Measurements from ENCODE around the gene ANKRD63.

The ANKRD63 gene

GRCh38 chr15:40239693-40240618 is 42.9 kb downstream of the ANKRD63 start:
- DNase-seq: no peak

GRCh38 chr15:40239404-40239692 is 43.5 kb downstream of the ANKRD63 start:
- no peak for DNase-seq

DNA sequence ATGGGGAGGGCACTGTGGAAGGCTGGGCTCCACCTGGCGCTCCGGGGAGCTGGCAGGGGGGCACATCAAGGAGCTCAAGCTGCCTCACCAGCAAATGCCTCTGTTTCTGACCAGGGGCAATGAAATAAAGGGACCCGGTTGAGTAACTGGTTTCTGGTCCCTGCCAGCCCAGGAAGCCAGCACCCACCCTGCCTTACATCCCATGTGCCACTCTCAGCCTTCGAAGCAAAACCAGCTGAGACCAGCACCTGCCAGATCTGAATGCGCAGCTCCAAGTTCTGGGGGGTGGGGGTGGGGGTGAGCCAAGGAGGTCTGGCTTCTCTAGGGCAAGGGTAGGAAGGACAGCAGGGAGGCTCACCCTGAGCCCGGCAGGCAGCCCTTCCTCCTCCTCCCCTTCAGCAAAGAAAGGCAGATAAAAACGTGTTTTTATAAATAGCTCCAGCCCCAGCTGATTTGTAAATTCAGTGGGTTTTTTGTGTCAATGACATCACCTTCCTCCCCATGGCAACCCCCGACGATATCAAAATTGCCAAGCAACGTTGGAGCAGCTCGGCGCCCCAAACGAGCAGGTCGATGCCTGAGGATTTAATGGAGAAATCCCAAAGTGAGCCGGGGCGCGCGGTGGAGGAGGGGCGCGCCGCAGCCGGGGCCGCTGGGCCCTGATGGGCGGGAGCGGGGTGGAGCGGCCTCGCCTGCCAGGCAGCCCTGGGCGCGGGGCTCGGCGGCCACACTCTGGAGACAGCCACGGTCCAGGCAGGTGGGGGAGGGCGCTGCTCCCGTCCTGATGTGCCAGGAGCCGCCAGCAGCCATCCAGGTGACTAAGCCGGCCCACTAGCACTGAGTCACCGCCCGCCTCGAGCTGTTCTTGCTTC is 44.1 kb downstream of the ANKRD63 start, which contains the start of gene PAK6:
Gene PAK6 (plus strand): TSS at position 532 of the 872 bp plus-strand sequence. CDS start 25,723 bp downstream, outside the sequence.
- DNase-seq: peak; percentile 75

DNA sequence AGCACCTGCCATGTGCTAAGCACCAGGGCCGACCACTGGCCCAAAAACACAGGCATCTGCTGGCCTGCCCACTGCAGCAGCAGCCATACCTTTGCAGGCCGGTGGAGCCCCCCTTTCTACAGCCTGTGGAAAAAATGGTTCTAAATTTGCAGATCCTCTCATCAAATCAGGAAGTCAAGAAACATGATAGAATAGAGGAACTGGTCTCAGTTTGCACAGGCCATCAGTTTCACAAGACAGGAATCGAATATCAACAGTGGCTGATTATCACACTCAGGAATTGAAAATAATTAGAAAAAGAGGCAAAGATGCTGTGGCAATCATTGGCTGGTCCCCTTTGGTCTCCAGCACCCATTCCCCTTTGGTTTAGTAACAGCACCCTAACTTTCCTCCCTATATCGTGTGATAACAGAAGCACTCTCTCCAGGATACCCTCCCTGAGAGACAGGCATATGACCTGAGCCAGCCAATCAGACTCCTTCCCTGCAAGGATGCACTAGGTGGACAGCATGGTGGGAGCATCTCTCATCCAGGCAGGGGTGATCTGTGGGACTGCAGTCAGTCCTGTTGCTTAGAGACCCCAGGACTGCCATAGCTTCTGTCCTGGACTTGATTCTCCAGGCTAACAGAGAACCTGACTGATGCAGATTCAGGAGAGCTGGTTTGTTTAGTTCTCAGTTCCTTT is 47.5 kb downstream of the ANKRD63 start:
- no peak for DNase-seq

DNA sequence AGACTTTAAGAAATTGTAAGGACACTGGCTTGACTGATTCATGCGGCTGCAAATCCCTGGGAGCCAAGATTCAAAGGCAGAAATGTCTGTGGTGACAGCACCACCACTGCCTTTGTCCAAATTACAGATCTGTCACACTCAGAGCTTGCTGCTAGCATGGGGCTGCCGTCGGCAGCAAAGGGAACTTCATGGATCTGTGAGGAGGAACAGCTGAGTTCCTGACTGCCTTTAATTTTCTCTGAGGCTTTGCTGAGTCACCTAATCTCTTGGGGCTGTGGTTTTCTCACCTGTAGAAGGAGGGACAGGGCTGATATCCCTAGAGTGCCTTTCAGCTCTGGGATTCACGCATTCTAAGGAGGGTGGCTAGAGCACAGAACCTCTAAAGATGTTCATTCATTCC is 48.1 kb downstream of the ANKRD63 start:
- no peak for DNase-seq

GRCh38 chr15:40233727-40234577 is 48.9 kb downstream of the ANKRD63 start:
- no peak for DNase-seq

DNA sequence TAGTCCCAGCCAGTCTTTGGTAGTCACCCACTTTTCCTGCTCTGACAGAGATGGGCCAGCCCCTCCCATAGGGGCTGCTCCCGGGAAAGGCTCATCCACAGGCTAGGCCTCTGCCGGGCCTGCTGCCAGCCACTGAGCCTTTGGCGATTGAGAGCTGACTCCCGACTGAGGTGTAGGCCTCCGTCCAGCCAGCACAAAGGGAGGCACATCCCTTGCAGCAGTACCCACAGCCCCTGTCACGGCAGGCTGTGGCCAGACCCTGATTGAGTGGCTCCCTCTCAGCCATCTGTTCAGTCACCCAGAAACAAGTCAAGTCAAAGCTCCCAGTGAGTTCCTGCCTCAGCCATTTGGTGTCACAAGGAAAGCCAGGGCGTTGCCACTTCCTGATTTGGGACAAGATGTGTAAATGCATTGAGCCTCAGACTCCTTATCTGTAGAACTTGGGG is 50.2 kb downstream of the ANKRD63 start:
- no peak for DNase-seq
